ENCODE measurements around the gene SHE.
"Not testable (repeated sequence)": the region's sequence is repeated elsewhere in the genome, so short reads cannot be mapped to it uniquely, and the experiment has no call there.

SHE gene

GRCh38 chr1:154502066-154502743, at the start of gene SHE, which contains the start of gene TDRD10:
Gene SHE (minus strand): TSS chr1:154502412. CDS start chr1:154502026, 386 bp downstream.
Gene TDRD10 (plus strand): TSS chr1:154502219. CDS start chr1:154506904, 4,685 bp downstream.
- no peak for DNase-seq

GRCh38 chr1:154551474-154551873, 49.3 kb upstream of the SHE start:
- DNase-seq, result no peak

DNA sequence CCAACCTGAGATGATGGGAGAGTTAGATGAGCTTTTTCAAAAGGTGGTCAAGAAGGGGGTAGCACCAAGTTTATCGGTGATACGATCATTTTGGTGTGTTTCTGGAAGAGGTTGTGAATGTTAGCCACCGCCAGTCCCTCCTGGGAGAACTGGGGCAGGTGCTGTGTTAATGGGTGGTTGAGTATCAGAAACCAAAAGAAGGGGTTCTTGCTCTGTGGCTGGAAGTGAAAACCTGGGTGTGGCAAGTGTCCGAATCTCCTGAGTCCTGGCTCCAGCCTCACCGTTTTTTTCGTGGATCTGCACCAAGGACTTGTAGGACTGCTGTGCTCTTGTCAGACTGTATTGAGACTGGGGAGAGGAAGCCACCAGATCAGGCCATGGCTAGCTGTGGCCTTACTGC, 48.4 kb upstream of the SHE start:
- no peak for DNase-seq

DNA sequence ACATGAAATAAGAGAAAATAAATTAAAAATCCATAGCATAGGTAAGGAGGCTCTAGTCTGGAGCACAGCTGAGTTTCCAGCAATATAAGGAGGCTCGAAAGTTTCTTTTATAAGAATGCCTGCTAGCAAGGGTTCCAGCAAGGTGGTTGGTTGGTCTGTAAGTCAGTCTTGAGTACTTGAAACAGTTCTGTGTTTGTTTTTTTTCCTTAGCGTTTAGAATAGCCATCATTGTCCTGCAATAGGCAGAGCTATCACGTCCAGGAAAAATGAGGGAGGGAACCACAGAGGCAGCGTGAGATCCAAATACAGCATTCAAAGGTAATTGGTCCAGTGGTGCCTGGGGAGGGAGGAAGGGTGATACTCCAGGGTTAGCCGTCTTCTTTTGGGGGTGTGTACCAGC, 47.9 kb upstream of the SHE start:
- DNase-seq, result no peak

DNA sequence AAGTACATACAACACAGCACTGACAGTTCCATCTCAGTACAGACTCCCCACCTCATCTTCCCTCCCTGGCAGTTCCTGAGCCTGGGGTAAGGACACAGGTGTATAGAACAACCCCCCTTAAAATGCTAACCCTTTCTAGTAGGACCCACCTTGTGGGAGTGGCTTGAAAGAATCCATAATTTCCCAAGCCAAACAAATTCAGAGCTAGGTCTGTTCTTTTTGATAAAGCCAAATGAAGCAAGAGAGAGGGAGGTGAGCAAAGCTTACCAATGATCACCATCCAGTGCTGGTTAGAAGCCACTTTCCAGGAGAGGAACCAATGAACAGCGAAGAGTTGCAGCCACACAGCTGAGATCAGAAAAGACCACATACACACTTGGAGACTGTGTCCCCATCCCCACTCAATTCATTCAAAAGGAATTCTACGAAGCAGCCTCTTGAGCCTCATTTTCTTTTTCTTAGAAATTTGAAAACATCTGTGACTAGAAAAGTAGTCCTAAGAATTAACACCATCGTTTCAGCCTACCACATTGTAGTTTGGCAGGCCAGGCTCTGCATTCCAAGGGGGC, 47.1 kb upstream of the SHE start:
- DNase-seq, result no peak

GRCh38 chr1:154548028-154548427, 45.8 kb upstream of the SHE start:
- DNase-seq, result no peak

- no peak for DNase-seq
Observed at GRCh38 chr1:154547105-154547732, 45.0 kb upstream of the SHE start.

GRCh38 chr1:154546264-154547063, 44.3 kb upstream of the SHE start:
- peak; percentile 7 to 25 for DNase-seq

DNA sequence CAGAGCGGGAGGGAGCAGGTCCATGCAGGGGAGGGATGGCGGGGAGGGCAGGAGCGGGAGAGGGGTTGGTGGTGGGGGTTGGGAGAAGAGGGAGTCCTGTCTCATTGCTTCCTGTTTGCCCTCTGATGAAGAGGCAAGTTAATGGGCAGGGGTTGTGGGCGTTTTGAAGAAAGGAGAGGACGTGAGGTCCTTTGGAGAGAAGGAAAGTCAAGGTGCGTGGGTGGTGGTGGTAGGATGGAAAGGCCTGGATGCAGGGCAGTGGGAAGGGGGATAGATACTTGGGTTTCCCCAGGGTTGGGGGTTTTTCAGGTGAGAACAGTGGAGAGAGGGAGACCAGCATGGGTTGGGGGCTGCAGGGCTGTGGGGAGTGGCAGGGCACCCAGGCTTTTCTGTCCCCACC, 39.0 kb upstream of the SHE start:
- no peak for DNase-seq

- no peak for DNase-seq
Observed at GRCh38 chr1:154539486-154540483, 37.6 kb upstream of the SHE start.

GRCh38 chr1:154536570-154536969, 34.4 kb upstream of the SHE start:
- DNase-seq, result no peak

GRCh38 chr1:154533952-154534844, 32.0 kb upstream of the SHE start:
- no peak for DNase-seq

GRCh38 chr1:154531950-154532349, 29.7 kb upstream of the SHE start:
- DNase-seq, result not testable (repeated sequence)

- DNase-seq, result no peak
Observed at GRCh38 chr1:154529308-154529707, 27.1 kb upstream of the SHE start.

DNA sequence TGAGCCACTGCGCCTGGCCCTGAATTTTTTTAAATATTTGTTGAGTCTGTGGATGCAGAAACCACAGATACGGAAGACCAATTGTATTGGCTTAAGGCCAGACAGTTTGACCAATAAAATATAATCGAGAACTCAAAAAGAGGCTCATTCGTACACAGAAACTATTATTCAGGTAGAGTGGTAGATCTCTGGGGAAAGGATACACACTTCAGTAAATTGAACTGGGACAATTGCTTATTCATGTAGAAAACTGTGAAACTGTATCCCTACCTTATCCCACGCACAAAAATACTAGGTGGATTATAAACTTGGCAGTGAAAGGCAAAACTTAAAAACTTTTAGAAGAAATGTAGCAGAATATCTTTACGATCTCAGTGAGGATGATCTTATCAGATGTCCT, 25.0 kb upstream of the SHE start:
- no peak for DNase-seq

- no peak for DNase-seq
Observed at GRCh38 chr1:154524881-154525280, 22.7 kb upstream of the SHE start.

GRCh38 chr1:154521695-154522094, 19.5 kb upstream of the SHE start:
- DNase-seq, result no peak

DNA sequence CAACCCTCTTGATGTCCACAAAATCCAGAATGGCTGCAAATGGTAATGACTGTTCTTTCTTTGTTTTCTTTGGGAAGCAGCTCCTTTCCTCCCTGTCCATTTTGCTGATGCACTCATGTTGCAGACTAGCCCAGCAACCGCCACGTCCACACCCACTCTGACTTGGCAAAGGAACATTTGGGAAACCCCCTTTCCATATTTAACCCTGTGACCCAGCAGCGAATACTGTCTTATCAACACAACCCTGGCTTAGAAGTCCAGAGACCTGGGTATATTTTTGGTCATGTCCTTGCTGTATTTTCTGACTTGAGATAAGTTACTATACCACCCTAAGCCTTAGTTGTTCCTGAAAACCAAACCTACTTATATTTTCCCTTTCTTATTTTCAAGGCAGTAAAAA, 18.1 kb upstream of the SHE start:
- DNase-seq, result no peak

DNA sequence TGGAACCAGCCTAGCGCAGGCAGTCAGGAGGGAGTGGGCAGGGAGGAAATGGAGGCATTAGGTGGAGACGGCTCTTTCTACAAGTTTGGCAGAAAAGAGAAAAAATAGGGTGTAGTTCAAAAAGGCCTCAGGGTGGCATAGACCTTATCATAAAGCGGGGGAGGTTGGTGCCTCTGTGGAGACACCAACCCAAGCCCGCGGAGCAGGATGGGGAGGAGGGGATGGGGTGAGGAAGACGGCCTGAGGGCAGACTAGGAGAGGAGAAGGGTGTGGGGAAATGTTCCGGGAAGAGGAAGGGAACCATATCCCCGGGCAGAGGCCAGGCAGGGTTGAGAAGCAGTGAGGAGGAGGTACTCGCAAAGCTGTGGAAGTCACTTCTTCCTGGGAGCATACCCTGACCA, 17.4 kb upstream of the SHE start:
- DNase-seq, result no peak

DNA sequence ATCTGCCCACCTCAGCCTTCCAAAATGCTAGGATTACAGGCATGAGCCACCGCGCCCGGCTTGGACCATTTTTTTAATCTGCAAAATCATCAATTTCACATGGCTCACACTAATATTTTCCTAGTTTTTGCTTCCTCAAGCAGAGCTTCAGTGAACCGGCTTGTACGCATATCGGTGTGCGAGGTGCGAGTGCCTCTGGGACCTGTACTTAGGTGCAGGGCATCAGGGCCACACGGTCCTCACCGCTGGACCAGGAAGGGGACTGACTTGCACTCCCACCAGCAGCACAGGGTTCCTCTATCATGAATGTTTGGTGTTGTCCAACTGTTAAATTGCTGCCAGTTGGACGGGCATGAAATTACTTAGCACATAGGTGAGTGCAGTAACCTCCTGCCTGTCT, 15.4 kb upstream of the SHE start:
- no peak for DNase-seq

GRCh38 chr1:154514066-154514553, 11.9 kb upstream of the SHE start:
- no peak for DNase-seq
